Measurements from ENCODE around the gene SLC25A6.
"Not testable (repeated sequence)": the region's sequence is repeated elsewhere in the genome, so short reads cannot be mapped to it uniquely, and the experiment has no call there.

SLC25A6 gene

DNA sequence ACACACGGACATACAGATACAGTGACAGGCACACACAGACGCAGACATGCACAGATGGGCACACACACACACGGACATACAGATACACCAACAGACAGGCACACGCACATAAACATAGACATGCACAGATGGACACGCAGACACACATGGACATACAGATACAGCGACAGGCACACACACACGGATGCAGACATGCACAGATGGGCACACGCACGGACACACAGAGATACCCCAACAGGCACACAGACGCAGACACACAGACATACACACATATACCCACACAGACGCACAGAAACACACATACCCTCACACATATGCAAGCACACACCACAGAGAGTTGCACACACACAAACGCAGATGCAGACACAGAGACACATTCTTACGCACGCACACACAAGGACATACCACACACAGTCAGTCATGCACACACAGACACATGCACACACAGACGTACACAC is 24.4 kb upstream of the SLC25A6 start:
- Histone ChIP-seq H3K9ac (ENCODE audit: low read depth in 1 of 2, low read length in 2 of 2) (no peak overlapping the region), H3K9me3 (ENCODE audit: control insufficient read depth in 2 of 2, low read length in 2 of 2) (peaks cover 0 to 3% of the 10 kb centered on the region in 2 donors), H3K27me3 (ENCODE audit: control insufficient read depth in 2 of 2, insufficient read depth in 2 of 2, low read length in 2 of 2) (no peaks in the 10 kb centered on the region), H3K27ac (ENCODE audit: low read depth in 2 of 2, low read length in 2 of 2) (no peak overlapping the region), H3K36me3 (ENCODE audit: control insufficient read depth in 2 of 2, insufficient read depth in 2 of 2, low read length in 2 of 2) (peaks cover 35 to 39% of the 10 kb centered on the region in 2 donors), H3K4me1 (ENCODE audit: control insufficient read depth in 2 of 2, insufficient read depth in 2 of 2, low read length in 2 of 2) (no peaks in the 10 kb centered on the region), H3K4me3 (ENCODE audit: low read length in 2 of 2) (no peak overlapping the region)

DNA sequence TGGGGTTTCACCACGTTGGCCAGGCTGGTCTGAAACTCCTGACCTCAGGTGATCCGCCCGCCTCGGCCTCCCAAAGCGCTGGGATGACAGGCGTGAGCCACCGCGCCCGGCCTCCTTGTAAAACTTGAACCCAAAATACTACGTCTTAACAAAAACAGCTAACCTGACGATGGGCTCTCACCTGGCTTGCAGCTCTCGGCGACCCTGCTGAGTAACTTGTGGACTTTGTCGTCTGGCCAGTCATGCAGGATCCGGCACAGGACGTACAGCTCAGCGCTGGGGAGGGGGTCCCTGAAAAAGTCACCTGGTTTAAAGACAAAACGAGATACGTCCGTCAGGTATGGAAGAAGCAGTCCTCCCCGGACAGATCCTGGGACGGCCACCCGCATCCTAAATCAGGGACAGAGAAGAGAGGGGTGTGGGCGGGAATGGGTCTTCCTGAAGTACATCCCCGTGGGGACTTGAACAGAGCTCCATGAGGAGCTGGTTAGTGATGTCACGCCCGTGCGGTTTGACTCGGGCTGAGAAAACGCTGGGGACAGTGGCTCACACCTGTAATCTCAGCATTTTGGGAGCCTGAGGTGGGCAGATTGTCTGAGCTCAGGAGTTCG is 20.7 kb upstream of the SLC25A6 start:
- Histone ChIP-seq H3K36me3 (ENCODE audit: control insufficient read depth in 2 of 2, insufficient read depth in 2 of 2, low read length in 2 of 2) (peaks cover 29 to 36% of the 10 kb centered on the region in 2 donors), H3K9ac (ENCODE audit: low read depth in 1 of 2, low read length in 2 of 2) (no peak overlapping the region), H3K27me3 (ENCODE audit: control insufficient read depth in 2 of 2, insufficient read depth in 2 of 2, low read length in 2 of 2) (no peaks in the 10 kb centered on the region), H3K4me3 (ENCODE audit: low read length in 2 of 2) (no peak overlapping the region), H3K9me3 (ENCODE audit: control insufficient read depth in 2 of 2, low read length in 2 of 2) (no peaks in the 10 kb centered on the region), H3K4me1 (ENCODE audit: control insufficient read depth in 2 of 2, insufficient read depth in 2 of 2, low read length in 2 of 2) (no peaks in the 10 kb centered on the region), H3K27ac (ENCODE audit: low read depth in 2 of 2, low read length in 2 of 2) (no peak overlapping the region)

DNA sequence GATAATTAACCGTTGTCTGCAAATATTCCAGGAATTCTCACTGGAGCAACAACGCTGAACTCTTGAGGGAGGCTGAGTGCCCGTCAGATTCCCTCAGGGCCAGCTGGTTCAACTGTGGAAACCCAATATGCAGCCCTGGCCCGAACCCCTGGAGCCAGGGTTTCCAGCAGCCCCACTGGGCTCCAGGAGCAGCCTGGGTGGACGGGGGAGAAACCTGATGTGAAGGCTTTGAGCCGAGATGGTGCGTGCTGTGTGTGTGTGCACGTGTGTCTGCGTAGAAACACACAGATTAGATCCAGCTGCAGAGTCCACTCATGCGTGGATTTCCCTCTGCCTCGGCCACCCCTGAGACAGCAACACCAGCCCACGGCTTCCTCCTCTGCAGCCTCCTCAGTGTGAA is 19.4 kb upstream of the SLC25A6 start:
- H3K36me3 ChIP-seq (ENCODE audit: control insufficient read depth in 2 of 2, insufficient read depth in 2 of 2, low read length in 2 of 2) = peaks cover 29 to 36% of the 10 kb centered on the region in 2 donors
- H3K4me1 ChIP-seq (ENCODE audit: control insufficient read depth in 2 of 2, insufficient read depth in 2 of 2, low read length in 2 of 2) = no peaks in the 10 kb centered on the region
- H3K9ac ChIP-seq (ENCODE audit: low read depth in 1 of 2, low read length in 2 of 2) = no peak overlapping the region
- no peak overlapping the region for H3K27ac ChIP-seq (ENCODE audit: low read depth in 2 of 2, low read length in 2 of 2)
- H3K27me3 ChIP-seq (ENCODE audit: control insufficient read depth in 2 of 2, insufficient read depth in 2 of 2, low read length in 2 of 2) = no peaks in the 10 kb centered on the region
- no peak overlapping the region for H3K4me3 ChIP-seq (ENCODE audit: low read length in 2 of 2)
- no peaks in the 10 kb centered on the region for H3K9me3 ChIP-seq (ENCODE audit: control insufficient read depth in 2 of 2, low read length in 2 of 2)

GRCh38 chrX:1407035-1407434 is 15.1 kb upstream of the SLC25A6 start:
- no peak overlapping the region for H3K4me3 ChIP-seq (ENCODE audit: low read length in 2 of 2)
- H3K9ac ChIP-seq (ENCODE audit: low read depth in 1 of 2, low read length in 2 of 2) = no peak overlapping the region
- no peaks in the 10 kb centered on the region for H3K4me1 ChIP-seq (ENCODE audit: control insufficient read depth in 2 of 2, insufficient read depth in 2 of 2, low read length in 2 of 2)
- no peaks in the 10 kb centered on the region for H3K27me3 ChIP-seq (ENCODE audit: control insufficient read depth in 2 of 2, insufficient read depth in 2 of 2, low read length in 2 of 2)
- H3K36me3 ChIP-seq (ENCODE audit: control insufficient read depth in 2 of 2, insufficient read depth in 2 of 2, low read length in 2 of 2) = peaks cover 48 to 61% of the 10 kb centered on the region in 2 donors
- H3K27ac ChIP-seq (ENCODE audit: low read depth in 2 of 2, low read length in 2 of 2) = no peak overlapping the region
- H3K9me3 ChIP-seq (ENCODE audit: control insufficient read depth in 2 of 2, low read length in 2 of 2) = no peaks in the 10 kb centered on the region

GRCh38 chrX:1405769-1406168 is 13.9 kb upstream of the SLC25A6 start:
- not testable (repeated sequence) for H3K4me3 ChIP-seq (ENCODE audit: low read length in 2 of 2); H3K27ac ChIP-seq (ENCODE audit: low read depth in 2 of 2, low read length in 2 of 2); H3K27me3 ChIP-seq (ENCODE audit: control insufficient read depth in 2 of 2, insufficient read depth in 2 of 2, low read length in 2 of 2); H3K4me1 ChIP-seq (ENCODE audit: control insufficient read depth in 2 of 2, insufficient read depth in 2 of 2, low read length in 2 of 2); H3K9me3 ChIP-seq (ENCODE audit: control insufficient read depth in 2 of 2, low read length in 2 of 2); H3K9ac ChIP-seq (ENCODE audit: low read depth in 1 of 2, low read length in 2 of 2)
- peaks cover 48 to 59% of the 10 kb centered on the region in 2 donors for H3K36me3 ChIP-seq (ENCODE audit: control insufficient read depth in 2 of 2, insufficient read depth in 2 of 2, low read length in 2 of 2)

DNA sequence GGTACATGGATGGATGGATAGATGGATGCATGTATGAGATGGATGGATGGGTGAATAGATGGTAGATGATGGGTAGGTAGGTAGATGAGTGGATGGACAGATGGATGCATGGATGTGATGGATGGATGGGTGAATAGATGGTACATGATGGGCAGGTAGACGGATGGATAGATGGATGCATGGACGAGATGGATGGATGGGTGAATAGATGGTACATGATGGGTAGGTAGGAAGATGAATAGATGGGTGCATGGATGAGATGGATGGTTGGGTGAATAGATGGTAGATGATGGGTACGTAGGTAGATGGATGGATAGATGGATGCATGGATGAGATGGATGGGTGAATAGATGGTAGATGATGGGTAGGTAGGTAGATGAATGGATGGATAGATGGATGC is 12.0 kb upstream of the SLC25A6 start:
- not testable (repeated sequence) for H3K9ac ChIP-seq (ENCODE audit: low read depth in 1 of 2, low read length in 2 of 2); H3K4me3 ChIP-seq (ENCODE audit: low read length in 2 of 2); H3K4me1 ChIP-seq (ENCODE audit: control insufficient read depth in 2 of 2, insufficient read depth in 2 of 2, low read length in 2 of 2); H3K27ac ChIP-seq (ENCODE audit: low read depth in 2 of 2, low read length in 2 of 2); H3K27me3 ChIP-seq (ENCODE audit: control insufficient read depth in 2 of 2, insufficient read depth in 2 of 2, low read length in 2 of 2); H3K9me3 ChIP-seq (ENCODE audit: control insufficient read depth in 2 of 2, low read length in 2 of 2)
- H3K36me3 ChIP-seq (ENCODE audit: control insufficient read depth in 2 of 2, insufficient read depth in 2 of 2, low read length in 2 of 2) = peaks cover 50 to 62% of the 10 kb centered on the region in 2 donors

GRCh38 chrX:1403228-1403627 is 11.3 kb upstream of the SLC25A6 start:
- H3K27me3 ChIP-seq (ENCODE audit: control insufficient read depth in 2 of 2, insufficient read depth in 2 of 2, low read length in 2 of 2) = no peaks in the 10 kb centered on the region
- no peak overlapping the region for H3K27ac ChIP-seq (ENCODE audit: low read depth in 2 of 2, low read length in 2 of 2)
- no peak overlapping the region for H3K9ac ChIP-seq (ENCODE audit: low read depth in 1 of 2, low read length in 2 of 2)
- peaks cover 51 to 62% of the 10 kb centered on the region in 2 donors for H3K36me3 ChIP-seq (ENCODE audit: control insufficient read depth in 2 of 2, insufficient read depth in 2 of 2, low read length in 2 of 2)
- no peak overlapping the region for H3K4me3 ChIP-seq (ENCODE audit: low read length in 2 of 2)
- H3K9me3 ChIP-seq (ENCODE audit: control insufficient read depth in 2 of 2, low read length in 2 of 2) = no peaks in the 10 kb centered on the region
- H3K4me1 ChIP-seq (ENCODE audit: control insufficient read depth in 2 of 2, insufficient read depth in 2 of 2, low read length in 2 of 2) = no peaks in the 10 kb centered on the region

DNA sequence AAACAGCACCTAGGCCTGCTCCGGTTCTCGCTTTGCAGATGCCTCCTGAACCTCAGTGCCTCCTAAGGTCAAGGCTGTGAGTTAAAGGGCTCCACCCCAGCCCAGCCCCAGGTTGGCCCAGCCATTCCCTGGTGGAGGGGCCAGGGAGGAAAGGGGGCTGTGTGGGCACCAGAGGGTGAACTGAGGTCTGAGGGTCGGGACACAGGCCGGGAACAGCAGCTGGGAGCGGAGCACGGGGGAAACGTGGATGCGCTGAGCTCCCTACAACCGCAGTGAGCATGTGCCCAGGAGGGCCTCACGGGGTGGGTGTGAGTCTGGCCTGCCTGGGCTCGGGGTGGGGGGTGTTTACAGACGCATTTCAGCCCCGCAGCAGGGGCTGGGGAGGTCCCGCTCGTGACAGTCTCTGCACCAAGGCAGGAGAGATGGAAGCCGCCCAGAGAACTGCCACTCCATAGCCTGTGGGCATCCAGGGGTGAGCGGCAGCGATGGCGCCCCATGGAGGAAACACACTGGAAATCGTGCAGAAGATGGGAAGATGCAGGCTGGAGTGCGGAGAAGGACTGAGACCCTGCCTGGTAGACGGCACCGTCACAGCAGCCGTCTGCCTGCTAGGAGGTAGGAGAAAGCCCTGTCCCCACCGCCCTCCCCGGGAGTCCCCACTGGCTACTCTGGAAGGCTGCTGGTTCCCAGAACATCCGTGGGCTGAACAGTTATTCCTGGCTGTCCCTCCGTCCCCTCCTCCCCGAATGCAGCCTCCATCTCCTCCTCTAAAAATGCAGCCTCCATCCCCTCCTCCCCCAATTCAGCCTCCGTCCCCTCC is 9.9 kb upstream of the SLC25A6 start:
- Histone ChIP-seq H3K36me3 (ENCODE audit: control insufficient read depth in 2 of 2, insufficient read depth in 2 of 2, low read length in 2 of 2) (peaks cover 41 to 51% of the 10 kb centered on the region in 2 donors), H3K9ac (ENCODE audit: low read depth in 1 of 2, low read length in 2 of 2) (no peak overlapping the region), H3K9me3 (ENCODE audit: control insufficient read depth in 2 of 2, low read length in 2 of 2) (no peaks in the 10 kb centered on the region), H3K4me1 (ENCODE audit: control insufficient read depth in 2 of 2, insufficient read depth in 2 of 2, low read length in 2 of 2) (no peaks in the 10 kb centered on the region), H3K27ac (ENCODE audit: low read depth in 2 of 2, low read length in 2 of 2) (no peak overlapping the region), H3K4me3 (ENCODE audit: low read length in 2 of 2) (no peak overlapping the region), H3K27me3 (ENCODE audit: control insufficient read depth in 2 of 2, insufficient read depth in 2 of 2, low read length in 2 of 2) (no peaks in the 10 kb centered on the region)

DNA sequence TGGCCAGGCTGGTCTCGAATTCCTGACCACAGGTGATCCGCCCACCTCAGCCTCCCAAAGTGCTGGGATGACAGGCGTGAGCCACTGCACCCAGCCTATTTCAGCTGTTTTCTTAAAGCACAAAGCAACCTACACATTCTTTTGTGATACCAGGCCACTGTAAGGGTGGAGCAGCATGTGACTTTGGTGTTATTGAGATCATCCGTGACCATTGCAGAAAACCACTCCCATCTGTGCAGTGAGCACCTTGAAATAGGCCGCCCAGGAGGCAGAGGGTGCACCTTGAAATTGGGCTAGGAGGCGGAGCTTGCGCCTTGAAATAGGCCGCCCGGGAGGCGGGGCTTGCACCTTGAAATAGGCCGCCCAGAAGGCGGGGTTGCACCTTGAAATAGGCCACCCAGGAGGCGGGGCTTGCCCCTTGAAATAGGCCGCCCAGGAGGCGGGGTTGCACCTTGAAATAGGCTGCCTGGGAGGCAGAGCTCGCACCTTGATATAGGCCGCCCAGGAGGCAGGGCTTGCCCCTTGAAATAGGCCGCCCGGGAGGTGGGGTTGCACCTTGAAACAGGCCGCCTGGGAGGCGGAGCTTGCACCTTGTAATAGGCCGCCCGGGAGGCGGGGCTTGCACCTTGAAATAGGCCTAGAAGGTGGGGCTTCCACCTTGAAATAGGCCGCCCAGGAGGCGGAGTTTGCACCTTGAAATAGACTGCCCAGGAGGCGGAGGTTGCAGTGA is 9.0 kb upstream of the SLC25A6 start:
- Histone ChIP-seq H3K36me3 (ENCODE audit: control insufficient read depth in 2 of 2, insufficient read depth in 2 of 2, low read length in 2 of 2) (peaks cover 32 to 42% of the 10 kb centered on the region in 2 donors), H3K4me3 (ENCODE audit: low read length in 2 of 2) (no peak overlapping the region), H3K27me3 (ENCODE audit: control insufficient read depth in 2 of 2, insufficient read depth in 2 of 2, low read length in 2 of 2) (no peaks in the 10 kb centered on the region), H3K9me3 (ENCODE audit: control insufficient read depth in 2 of 2, low read length in 2 of 2) (no peaks in the 10 kb centered on the region), H3K27ac (ENCODE audit: low read depth in 2 of 2, low read length in 2 of 2) (no peak overlapping the region), H3K9ac (ENCODE audit: low read depth in 1 of 2, low read length in 2 of 2) (no peak overlapping the region), H3K4me1 (ENCODE audit: control insufficient read depth in 2 of 2, insufficient read depth in 2 of 2, low read length in 2 of 2) (no peaks in the 10 kb centered on the region)

GRCh38 chrX:1400049-1400448 is 8.1 kb upstream of the SLC25A6 start:
- H3K9ac ChIP-seq (ENCODE audit: low read depth in 1 of 2, low read length in 2 of 2) = no peak overlapping the region
- no peaks in the 10 kb centered on the region for H3K9me3 ChIP-seq (ENCODE audit: control insufficient read depth in 2 of 2, low read length in 2 of 2)
- no peaks in the 10 kb centered on the region for H3K4me1 ChIP-seq (ENCODE audit: control insufficient read depth in 2 of 2, insufficient read depth in 2 of 2, low read length in 2 of 2)
- H3K36me3 ChIP-seq (ENCODE audit: control insufficient read depth in 2 of 2, insufficient read depth in 2 of 2, low read length in 2 of 2) = peaks cover 24 to 33% of the 10 kb centered on the region in 2 donors
- no peak overlapping the region for H3K4me3 ChIP-seq (ENCODE audit: low read length in 2 of 2)
- no peak overlapping the region for H3K27ac ChIP-seq (ENCODE audit: low read depth in 2 of 2, low read length in 2 of 2)
- H3K27me3 ChIP-seq (ENCODE audit: control insufficient read depth in 2 of 2, insufficient read depth in 2 of 2, low read length in 2 of 2) = no peaks in the 10 kb centered on the region
